Natural killer cell (primary cell): ENCODE data around the gene SCYL2. TPM values are rescaled to one million over a fixed set of nuclear protein-coding genes. Genes with fewer than 3 reads are reported as not detected.
A peak's percentile ranks its signal among the peaks of the same experiment; 100 is the strongest.

Experiments
- ATAC-seq, 3 donors: fragments of 150-1000 bp in 2 of 3; fragments of 200-7000 bp in 1 of 3; cut with Tn5 transposase; 1 replicate in 1 of 3; 2 replicates in 2 of 3; pipeline ENCODE4 v1.10.0; 2021; ENCODE audit warnings: mild to moderate bottlenecking in 2 of 3, moderate library complexity in 2 of 3
- DNase-seq, 2 donors: peaks; one replicate each; pipeline versions ENCODE4 v3.0.0 to v3.0.0-alpha.2; 2013 to 2021; ENCODE audit warnings: mixed read lengths in 1 of 2
- H3K27ac ChIP-seq: one replicate; pipeline ENCODE4 v1.5.1; 2013; ENCODE audit warnings: mild to moderate bottlenecking, low read length
- H3K27me3 ChIP-seq: one replicate; pipeline ENCODE4 v1.6.1; 2013; ENCODE audit warnings: low read length; ENCODE audit not compliant: control insufficient read depth, insufficient read depth
- H3K36me3 ChIP-seq: one replicate; pipeline ENCODE4 v1.6.1; 2013; ENCODE audit warnings: low read length; ENCODE audit not compliant: control insufficient read depth, insufficient read depth
- H3K4me1 ChIP-seq: one replicate; pipeline ENCODE4 v1.6.1; 2013; ENCODE audit warnings: low read length; ENCODE audit not compliant: control insufficient read depth, insufficient read depth
- H3K4me3 ChIP-seq: one replicate; pipeline ENCODE4 v1.5.1; 2013; ENCODE audit warnings: low read length
- H3K9me3 ChIP-seq: one replicate; pipeline ENCODE4 v1.6.1; 2013; ENCODE audit warnings: low read length; ENCODE audit not compliant: control insufficient read depth, insufficient read depth
- H3K27ac Mint-ChIP-seq, 2 donors: one replicate each; pipeline ENCODE4 v1.8.0; 2022; ENCODE audit warnings: mild to moderate bottlenecking in 2 of 2, mixed read lengths in 2 of 2, moderate library complexity in 1 of 2
- H3K27me3 Mint-ChIP-seq, 2 donors: one replicate each; pipeline ENCODE4 v1.8.0; 2022; ENCODE audit warnings: low read depth in 2 of 2, mixed read lengths in 2 of 2
- H3K36me3 Mint-ChIP-seq: one replicate; pipeline ENCODE4 v1.8.0; 2022; ENCODE audit warnings: mixed read lengths
- H3K4me1 Mint-ChIP-seq, 2 donors: one replicate each; pipeline ENCODE4 v1.8.0; 2022; ENCODE audit warnings: mixed read lengths in 2 of 2
- H3K4me3 Mint-ChIP-seq: one replicate; pipeline ENCODE4 v1.8.0; 2022; ENCODE audit warnings: mild to moderate bottlenecking, moderate library complexity, mixed read lengths
- H3K9me3 Mint-ChIP-seq, 2 donors: one replicate each; pipeline ENCODE4 v1.8.0; 2022; ENCODE audit warnings: mixed read lengths in 2 of 2
- WGBS: methylation state at CpG from one replicate; pipeline ENCODE4 v1.1.7; 2013; ENCODE audit warnings: missing lambda C conversion rate; ENCODE audit not compliant: insufficient coverage; 5-methylcytosine and 5-hydroxymethylcytosine counted together
- intact Hi-C: fragments of 100-400 bp; cut with micrococcal nuclease; formaldehyde crosslinking; loops from one replicate; pipeline ENCODE4 v1.14.2; 2022
- total RNA-seq, 4 donors: library from RNA; stranded (reverse); fragments of 120-200 nt in 1 of 4; gene quantifications; one replicate each; pipeline versions ENCODE4 v1.2.3 to v1.2.4, GENCODE V29; 2013 to 2022
- TF ChIP-seq, protein P1 (sequence below): fragments of 200-600 bp; IDR thresholded peaks from one replicate; pipeline ENCODE4 v1.8.0; 2022; ENCODE audit warnings: antibody characterized with exemption

The SCYL2 gene
- total RNA-seq, 3 donors from 2014 or later (not counting 1 experiment from before 2014, with no cell fraction given), result 48.7 to 61.0 (median 56.1) TPM

DNA sequence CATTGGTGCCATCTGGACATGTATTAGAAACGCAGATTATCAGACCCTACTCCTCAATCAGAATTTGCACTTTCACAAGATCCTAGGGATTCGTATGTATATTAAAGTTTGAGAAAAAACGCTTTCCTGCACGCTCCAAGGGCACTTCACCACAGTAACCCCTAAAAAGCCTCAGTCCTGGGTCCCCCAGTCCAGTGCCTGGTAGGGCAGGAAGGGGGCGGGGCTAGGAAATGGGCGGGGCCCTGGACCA is 467 bp upstream of the SCYL2 start:
- Histone ChIP-seq H3K9me3 (no peaks in the 10 kb centered on the region), H3K4me1 (peaks cover 12% of the 10 kb centered on the region), H3K27ac (peak overlapping the region; percentile 97), H3K36me3 (no peaks in the 10 kb centered on the region), H3K4me3 (peak overlapping the region; percentile 94), H3K27me3 (no peaks in the 10 kb centered on the region)
- peak overlapping the region; percentile 96 to 97 for H3K27ac Mint-ChIP-seq
- intact Hi-C loops, result no loop called here
- TF ChIP-seq, protein P1, sequence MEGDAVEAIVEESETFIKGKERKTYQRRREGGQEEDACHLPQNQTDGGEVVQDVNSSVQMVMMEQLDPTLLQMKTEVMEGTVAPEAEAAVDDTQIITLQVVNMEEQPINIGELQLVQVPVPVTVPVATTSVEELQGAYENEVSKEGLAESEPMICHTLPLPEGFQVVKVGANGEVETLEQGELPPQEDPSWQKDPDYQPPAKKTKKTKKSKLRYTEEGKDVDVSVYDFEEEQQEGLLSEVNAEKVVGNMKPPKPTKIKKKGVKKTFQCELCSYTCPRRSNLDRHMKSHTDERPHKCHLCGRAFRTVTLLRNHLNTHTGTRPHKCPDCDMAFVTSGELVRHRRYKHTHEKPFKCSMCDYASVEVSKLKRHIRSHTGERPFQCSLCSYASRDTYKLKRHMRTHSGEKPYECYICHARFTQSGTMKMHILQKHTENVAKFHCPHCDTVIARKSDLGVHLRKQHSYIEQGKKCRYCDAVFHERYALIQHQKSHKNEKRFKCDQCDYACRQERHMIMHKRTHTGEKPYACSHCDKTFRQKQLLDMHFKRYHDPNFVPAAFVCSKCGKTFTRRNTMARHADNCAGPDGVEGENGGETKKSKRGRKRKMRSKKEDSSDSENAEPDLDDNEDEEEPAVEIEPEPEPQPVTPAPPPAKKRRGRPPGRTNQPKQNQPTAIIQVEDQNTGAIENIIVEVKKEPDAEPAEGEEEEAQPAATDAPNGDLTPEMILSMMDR, result no peak
- ATAC-seq (peak; percentile 77 to 89 (median 77)), DNase-seq (peak in 1 of 2 donors; percentile 92)
- H3K4me3 Mint-ChIP-seq, result peak overlapping the region; percentile 99
- peaks cover 21 to 41% of the 10 kb centered on the region in 2 donors for H3K4me1 Mint-ChIP-seq
- WGBS, result 0% methylated on average over 4 of the region's 6 CpGs
- no peaks in the 10 kb centered on the region for H3K36me3 Mint-ChIP-seq
- H3K9me3 Mint-ChIP-seq, result no peaks in the 10 kb centered on the region
- no peaks in the 10 kb centered on the region for H3K27me3 Mint-ChIP-seq

DNA sequence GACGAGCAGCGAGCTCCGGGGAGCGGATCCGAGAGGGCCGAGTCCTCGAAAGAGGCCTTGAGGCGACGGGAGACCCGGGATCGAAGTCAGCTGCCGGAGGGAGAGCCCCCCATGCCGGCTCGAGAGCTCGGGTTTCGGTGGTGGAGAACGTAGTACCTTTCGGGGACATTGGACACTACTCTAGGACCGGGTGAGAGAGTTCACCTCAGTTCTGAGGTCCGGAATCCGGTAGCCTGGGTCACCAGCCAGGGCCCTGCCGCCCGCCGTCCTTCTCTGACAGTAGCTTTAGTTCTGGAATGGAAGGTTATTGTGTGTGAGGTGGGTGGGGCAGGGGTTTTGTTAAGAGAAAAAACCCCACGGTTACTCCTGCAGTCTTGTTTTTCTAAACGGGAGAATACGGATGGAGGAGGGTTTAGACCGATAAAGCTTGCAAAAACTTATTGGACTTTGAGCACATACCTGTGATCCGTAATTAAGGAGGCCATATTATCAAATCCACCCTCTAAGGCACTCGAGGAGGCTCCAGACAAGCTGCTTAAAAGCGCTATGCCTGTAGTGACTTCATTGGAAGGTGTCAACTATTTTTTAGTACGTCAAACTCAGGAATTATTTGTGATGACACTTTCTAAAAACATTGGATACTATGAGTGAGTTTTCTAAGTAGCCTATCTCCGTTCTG is 765 bp downstream of the SCYL2 start:
- Mint-ChIP-seq H3K36me3 (no peaks in the 10 kb centered on the region), H3K4me3 (peak overlapping the region; percentile 99), H3K27ac (peak overlapping the region; percentile 96 to 97), H3K27me3 (no peaks in the 10 kb centered on the region), H3K9me3 (no peaks in the 10 kb centered on the region), H3K4me1 (peaks cover 25 to 44% of the 10 kb centered on the region in 2 donors)
- TF ChIP-seq, protein P1, result no peak
- intact Hi-C loops, result loop anchor here (1.0 kb wide), 2 partner anchors 67 to 125 kb away; partner anchors contain the start of genes ACTR6 and BLTP3B
- H3K27me3 ChIP-seq, result no peaks in the 10 kb centered on the region
- peaks cover 12% of the 10 kb centered on the region for H3K4me1 ChIP-seq
- peak overlapping the region; percentile 97 for H3K27ac ChIP-seq
- no peaks in the 10 kb centered on the region for H3K9me3 ChIP-seq
- no peaks in the 10 kb centered on the region for H3K36me3 ChIP-seq
- ATAC-seq (no peak), DNase-seq (peak in 1 of 2 donors; percentile 52)
- peak overlapping the region; percentile 94 for H3K4me3 ChIP-seq
- 2% methylated on average over 33 of the region's 33 CpGs for WGBS

DNA sequence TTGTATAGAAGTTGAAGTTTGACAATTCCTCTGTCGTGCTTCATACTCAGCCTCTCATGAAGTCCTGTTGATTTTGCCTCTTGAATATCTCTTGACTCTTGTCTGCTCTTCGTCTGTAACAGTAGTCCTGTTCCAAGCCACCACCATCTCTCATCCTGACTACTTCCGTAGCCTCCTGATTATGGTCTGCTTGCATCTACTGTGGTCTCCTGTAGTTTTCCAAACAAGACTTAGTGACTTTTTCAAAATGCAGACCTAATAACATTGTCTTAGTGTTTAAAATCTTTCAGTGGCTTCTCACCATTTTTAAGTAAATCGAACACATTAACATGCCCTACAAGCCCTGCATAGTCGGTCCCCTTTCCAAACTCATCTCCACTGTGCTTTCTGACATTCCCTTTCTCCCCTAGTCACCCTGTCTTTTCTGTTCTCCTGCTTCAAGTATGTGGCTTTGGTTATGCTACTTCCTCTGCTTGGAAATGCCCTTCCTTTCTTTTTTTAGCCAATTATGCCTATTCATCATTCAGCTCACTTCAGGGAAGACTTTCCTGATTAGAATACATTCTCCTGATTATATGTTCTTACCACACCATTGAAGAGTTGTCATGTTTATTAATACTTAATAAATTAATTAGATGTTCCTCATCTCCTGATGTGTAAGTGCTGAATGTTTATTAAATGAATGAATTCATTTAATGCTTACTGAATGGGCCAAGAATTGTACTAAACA is 2.0 kb downstream of the SCYL2 start:
- Histone ChIP-seq H3K27me3 (no peaks in the 10 kb centered on the region), H3K4me3 (no peak overlapping the region), H3K9me3 (no peaks in the 10 kb centered on the region), H3K36me3 (no peaks in the 10 kb centered on the region), H3K4me1 (peaks cover 12% of the 10 kb centered on the region), H3K27ac (no peak overlapping the region)
- DNase-seq (peak in 1 of 2 donors; percentile 6), ATAC-seq (no peak)
- 52% methylated on average over 5 of the region's 5 CpGs for WGBS
- H3K27ac Mint-ChIP-seq, result peak overlapping the region; percentile 96 to 97
- peak overlapping the region; percentile 99 for H3K4me3 Mint-ChIP-seq
- H3K4me1 Mint-ChIP-seq, result peaks cover 38 to 55% of the 10 kb centered on the region in 2 donors
- TF ChIP-seq, protein P1, result no peak
- H3K27me3 Mint-ChIP-seq, result no peaks in the 10 kb centered on the region
- no peaks in the 10 kb centered on the region for H3K36me3 Mint-ChIP-seq
- H3K9me3 Mint-ChIP-seq, result no peaks in the 10 kb centered on the region
- intact Hi-C loops, result no loop called here
